Adrenal gland (tissue), 5 donors: ENCODE results near the gene GRIA4.

Experiments used
- CTCF ChIP-seq, 6 experiments: fragments of 450-650 bp in 4 of 6; fragments of 200-600 bp in 2 of 6; sonication (generic) in 1 of 6; IDR thresholded peaks; 1 replicate in 5 of 6; 2 replicates in 1 of 6; pipeline versions ENCODE4 v1.5.1 to v1.8.0; 2016 to 2021; ENCODE audit warnings: antibody characterized with exemption in 6 of 6, mild to moderate bottlenecking in 2 of 6, moderate library complexity in 1 of 6
- POLR2A ChIP-seq, 2 donors: fragments of 450-650 bp; IDR thresholded peaks; one replicate each; pipeline ENCODE4 v1.6.1; 2017; ENCODE audit warnings: antibody characterized with exemption in 2 of 2, mild to moderate bottlenecking in 2 of 2, moderate library complexity in 1 of 2
- donor health status: DM: no; HTN: no; CAD: no.

GRCh38 chr11:105989124-105989523 lies 379.3 kb downstream of the GRIA4 start:
- TF ChIP-seq POLR2A (IDR thresholded peaks at IDR 0.05) (no peak), CTCF (IDR thresholded peaks at IDR 0.05) (no peak)
